ENCODE results near the gene INO80.

INO80 gene

DNA sequence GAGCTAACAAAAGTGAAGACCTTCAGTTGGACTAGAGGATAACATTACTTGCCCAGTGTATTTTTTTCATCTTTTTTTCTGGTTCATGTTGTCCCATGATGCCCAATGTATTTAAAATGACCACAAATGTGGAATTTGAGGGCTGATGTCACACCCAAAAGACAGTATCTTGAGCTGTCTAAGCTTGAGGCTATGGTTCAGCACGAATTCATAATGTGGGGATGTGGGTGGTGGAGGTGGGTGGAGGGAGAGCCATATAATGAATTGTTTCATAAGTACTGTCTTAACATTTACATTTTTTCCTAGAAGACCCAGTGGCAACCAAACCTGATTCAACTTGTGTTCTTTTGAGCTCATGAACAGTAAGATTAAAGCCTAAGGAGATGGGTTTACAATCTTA lies 125.3 kb downstream of the INO80 start:
- Mint-ChIP-seq H3K36me3 (ENCODE audit: low read depth) (peaks cover 44% of the 10 kb centered on the region), H3K27ac (no peak overlapping the region), H3K9me3 (no peaks in the 10 kb centered on the region), H3K27me3 (ENCODE audit: low read depth) (no peaks in the 10 kb centered on the region), H3K4me3 (no peak overlapping the region), H3K4me1 (ENCODE audit: low read depth) (peaks cover 10% of the 10 kb centered on the region)
- peak; percentile 14 for DNase-seq (ENCODE audit: low spot score)

DNA sequence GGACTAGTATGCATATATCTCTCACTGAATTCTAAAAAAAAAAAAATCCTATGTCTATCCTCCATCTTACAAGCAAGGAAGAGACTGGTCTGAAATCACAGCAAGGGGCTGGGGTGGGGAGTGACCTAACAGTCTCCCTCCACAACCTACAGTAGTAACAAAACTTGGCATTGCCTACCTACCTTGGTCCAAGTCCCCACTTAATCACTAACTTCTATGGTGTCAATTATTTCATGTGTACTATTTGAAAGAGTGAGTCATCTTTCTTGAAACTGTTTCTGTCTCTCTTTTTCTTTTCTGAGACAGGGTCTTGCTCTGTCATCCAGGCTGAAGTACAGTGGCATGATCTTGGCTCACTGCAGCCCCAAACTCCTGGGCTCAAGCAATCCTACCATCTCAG lies 126.0 kb downstream of the INO80 start:
- H3K27ac Mint-ChIP-seq = no peak overlapping the region
- H3K27me3 Mint-ChIP-seq (ENCODE audit: low read depth) = no peaks in the 10 kb centered on the region
- no peaks in the 10 kb centered on the region for H3K9me3 Mint-ChIP-seq
- peaks cover 6% of the 10 kb centered on the region for H3K4me1 Mint-ChIP-seq (ENCODE audit: low read depth)
- H3K36me3 Mint-ChIP-seq (ENCODE audit: low read depth) = peaks cover 43% of the 10 kb centered on the region
- DNase-seq (ENCODE audit: low spot score) = no peak
- no peak overlapping the region for H3K4me3 Mint-ChIP-seq

DNA sequence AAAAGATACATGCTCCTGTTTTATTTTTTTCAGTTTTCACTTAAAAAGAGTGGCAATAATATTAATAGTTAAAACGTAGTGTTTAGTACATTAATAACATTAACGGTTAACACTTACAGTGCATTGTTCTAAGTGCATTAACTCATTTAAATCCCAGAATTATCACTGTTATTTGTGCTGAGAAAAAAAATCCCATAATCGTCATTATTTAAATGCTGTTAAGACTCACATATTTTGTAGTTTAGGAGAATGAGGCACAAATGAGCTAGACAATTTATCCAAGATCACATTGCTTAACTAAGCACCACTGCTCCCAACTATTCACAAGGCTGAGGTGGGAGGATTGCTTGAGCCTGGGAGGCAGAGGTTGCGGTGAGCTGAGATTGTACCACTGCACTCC lies 127.9 kb downstream of the INO80 start:
- Mint-ChIP-seq H3K36me3 (ENCODE audit: low read depth) (peaks cover 53% of the 10 kb centered on the region), H3K9me3 (no peaks in the 10 kb centered on the region), H3K27me3 (ENCODE audit: low read depth) (no peaks in the 10 kb centered on the region), H3K27ac (no peak overlapping the region), H3K4me3 (no peak overlapping the region), H3K4me1 (ENCODE audit: low read depth) (peaks cover 6% of the 10 kb centered on the region)
- no peak for DNase-seq (ENCODE audit: low spot score)

DNA sequence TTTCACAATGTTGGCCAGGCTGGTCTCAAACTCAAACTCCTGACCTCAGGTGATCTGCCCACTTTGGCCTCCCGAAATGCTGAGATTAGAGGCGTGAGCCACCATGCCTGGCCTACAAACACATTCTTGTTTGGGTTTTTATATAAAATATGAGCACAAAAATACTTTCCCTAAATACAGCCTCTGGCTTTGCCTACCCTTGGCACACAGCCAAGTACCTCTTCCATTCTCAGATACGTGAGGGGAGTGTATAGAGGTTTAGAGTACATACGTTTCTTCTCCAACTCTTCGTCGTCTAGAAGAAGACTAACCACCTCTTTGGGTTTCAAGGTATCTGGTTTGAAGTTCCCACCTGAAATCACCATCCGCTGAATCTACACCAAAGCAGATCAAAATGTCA lies 129.3 kb downstream of the INO80 start:
- no peak for DNase-seq (ENCODE audit: low spot score)
- Mint-ChIP-seq H3K9me3 (no peaks in the 10 kb centered on the region), H3K36me3 (ENCODE audit: low read depth) (peaks cover 57% of the 10 kb centered on the region), H3K4me1 (ENCODE audit: low read depth) (peaks cover 6% of the 10 kb centered on the region), H3K4me3 (no peak overlapping the region), H3K27me3 (ENCODE audit: low read depth) (no peaks in the 10 kb centered on the region), H3K27ac (no peak overlapping the region)

DNA sequence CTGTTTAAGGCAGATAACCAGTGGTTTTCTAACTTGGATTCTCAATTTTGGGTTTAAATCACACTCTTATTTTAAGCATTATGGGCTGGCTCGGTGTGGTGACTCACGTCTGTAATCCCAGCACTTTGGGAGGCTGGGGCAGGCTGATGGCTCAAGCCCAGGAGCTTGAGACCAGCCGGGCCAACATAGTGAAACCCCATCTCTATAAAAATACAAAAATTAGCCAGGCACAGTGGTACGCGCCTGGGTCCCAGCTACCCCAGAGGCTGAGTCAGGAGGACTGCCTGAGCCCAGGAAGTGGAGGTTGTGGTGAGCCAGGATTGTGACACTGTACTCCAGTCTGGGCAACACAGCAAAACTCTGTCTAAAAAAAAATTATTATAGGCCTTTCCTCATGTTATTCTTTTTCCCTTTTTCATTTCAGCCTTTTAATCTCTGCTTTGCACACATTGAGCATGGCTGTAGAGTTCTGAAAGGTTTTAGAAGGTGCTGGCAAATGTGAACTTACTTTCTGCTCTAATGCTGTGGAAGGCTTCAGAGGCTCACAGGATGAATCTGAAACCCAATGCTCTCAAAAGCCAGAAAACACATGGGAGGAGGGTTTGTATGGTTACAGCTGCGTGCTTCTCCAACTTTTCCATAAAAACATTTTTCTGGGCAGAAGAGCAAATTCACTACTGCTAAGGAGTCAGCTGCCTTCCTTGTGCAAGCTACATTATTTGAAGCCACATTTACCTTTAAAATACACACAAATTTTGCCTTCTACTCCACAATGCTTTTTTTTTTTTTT lies 130.3 kb downstream of the INO80 start:
- H3K9me3 Mint-ChIP-seq = no peaks in the 10 kb centered on the region
- no peak overlapping the region for H3K4me3 Mint-ChIP-seq
- no peaks in the 10 kb centered on the region for H3K27me3 Mint-ChIP-seq (ENCODE audit: low read depth)
- peaks cover 57% of the 10 kb centered on the region for H3K36me3 Mint-ChIP-seq (ENCODE audit: low read depth)
- H3K27ac Mint-ChIP-seq = no peak overlapping the region
- H3K4me1 Mint-ChIP-seq (ENCODE audit: low read depth) = peaks cover 2% of the 10 kb centered on the region
- no peak for DNase-seq (ENCODE audit: low spot score)

DNA sequence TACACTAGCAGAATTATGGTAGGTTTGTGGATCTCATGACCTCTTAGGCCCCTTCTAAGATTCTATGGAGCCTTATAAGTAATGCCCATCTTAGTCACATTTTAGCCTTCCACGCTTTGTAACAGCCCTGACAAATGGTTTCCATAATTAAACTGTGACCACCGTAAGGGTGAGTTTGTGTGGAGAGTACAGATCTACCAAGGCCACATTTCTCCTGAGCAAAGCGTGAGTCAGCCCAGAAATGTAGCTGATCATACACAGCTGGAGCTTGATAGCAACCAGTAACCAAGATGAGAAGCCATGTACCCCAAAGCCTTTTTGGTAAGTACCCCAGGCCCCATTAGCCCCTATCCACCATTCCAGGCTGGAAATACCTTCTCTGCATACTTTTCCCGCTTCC lies 131.1 kb downstream of the INO80 start:
- peaks cover 64% of the 10 kb centered on the region for H3K36me3 Mint-ChIP-seq (ENCODE audit: low read depth)
- no peak for DNase-seq (ENCODE audit: low spot score)
- no peaks in the 10 kb centered on the region for H3K27me3 Mint-ChIP-seq (ENCODE audit: low read depth)
- H3K4me3 Mint-ChIP-seq = no peak overlapping the region
- no peaks in the 10 kb centered on the region for H3K4me1 Mint-ChIP-seq (ENCODE audit: low read depth)
- no peak overlapping the region for H3K27ac Mint-ChIP-seq
- no peaks in the 10 kb centered on the region for H3K9me3 Mint-ChIP-seq

DNA sequence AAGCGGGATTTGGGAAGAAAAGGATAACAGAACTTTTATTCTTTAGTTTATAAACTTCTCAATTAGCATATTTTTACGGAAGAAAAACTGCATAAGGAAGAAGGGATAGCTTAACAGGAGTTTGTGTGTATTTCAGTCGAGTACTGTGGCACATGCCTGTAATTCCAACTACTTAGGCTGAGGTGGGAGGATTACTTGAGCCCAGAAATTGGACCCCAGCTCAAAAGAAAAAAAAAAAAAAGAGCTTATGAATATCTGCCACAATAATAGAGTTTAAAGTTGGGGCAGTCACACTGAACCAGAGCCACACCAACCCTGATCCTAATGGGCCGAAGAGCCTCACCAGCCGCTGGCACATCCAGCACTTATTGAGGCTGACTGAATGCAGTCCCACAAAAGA lies 131.7 kb downstream of the INO80 start:
- Mint-ChIP-seq H3K27me3 (ENCODE audit: low read depth) (no peaks in the 10 kb centered on the region), H3K36me3 (ENCODE audit: low read depth) (peaks cover 62% of the 10 kb centered on the region), H3K27ac (no peak overlapping the region), H3K9me3 (no peaks in the 10 kb centered on the region), H3K4me1 (ENCODE audit: low read depth) (no peaks in the 10 kb centered on the region), H3K4me3 (no peak overlapping the region)
- no peak for DNase-seq (ENCODE audit: low spot score)

DNA sequence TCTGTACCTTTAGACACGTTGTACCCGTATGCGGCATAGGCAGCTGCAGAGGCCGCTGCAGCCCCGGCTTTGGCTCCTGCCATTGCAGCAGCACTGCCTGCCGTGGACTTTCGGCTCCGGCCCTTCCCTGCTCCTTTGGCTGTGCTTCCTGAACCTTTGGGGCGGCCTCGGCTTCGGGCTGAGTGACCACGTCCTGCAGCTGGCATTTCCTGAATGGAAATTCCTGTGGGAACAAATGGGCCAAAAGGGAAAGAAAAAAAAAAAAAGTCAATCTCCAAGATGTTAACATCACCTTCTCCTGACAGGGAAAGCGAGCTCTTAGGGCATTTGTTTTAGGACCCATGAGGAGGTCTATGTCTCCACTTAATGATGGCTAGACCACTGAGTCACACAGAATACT lies 133.2 kb downstream of the INO80 start:
- Mint-ChIP-seq H3K27me3 (ENCODE audit: low read depth) (no peaks in the 10 kb centered on the region), H3K36me3 (ENCODE audit: low read depth) (peaks cover 62% of the 10 kb centered on the region), H3K4me3 (no peak overlapping the region), H3K27ac (no peak overlapping the region), H3K9me3 (no peaks in the 10 kb centered on the region), H3K4me1 (ENCODE audit: low read depth) (no peaks in the 10 kb centered on the region)
- DNase-seq (ENCODE audit: low spot score) = no peak

DNA sequence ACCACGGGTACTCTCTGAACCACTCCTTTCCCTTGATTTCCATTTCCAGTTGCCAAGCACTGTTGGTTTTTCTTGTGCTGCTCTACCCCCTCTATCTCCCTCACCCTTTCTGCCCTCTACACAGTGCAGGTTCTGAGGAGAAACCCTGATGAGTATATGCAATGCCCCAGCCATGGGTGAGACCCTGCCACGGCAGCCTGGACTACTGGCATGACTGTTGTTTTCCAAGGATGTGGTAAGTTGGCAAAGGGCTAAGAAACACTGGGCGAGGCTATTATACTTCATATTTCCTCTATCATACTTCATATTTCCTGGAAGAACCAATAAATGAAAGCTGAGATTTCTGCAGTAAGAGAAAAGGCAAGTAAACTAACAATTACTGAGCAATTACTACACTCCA lies 134.9 kb downstream of the INO80 start:
- DNase-seq (ENCODE audit: low spot score) = no peak
- H3K4me3 Mint-ChIP-seq = no peak overlapping the region
- no peaks in the 10 kb centered on the region for H3K9me3 Mint-ChIP-seq
- H3K36me3 Mint-ChIP-seq (ENCODE audit: low read depth) = peaks cover 53% of the 10 kb centered on the region
- no peaks in the 10 kb centered on the region for H3K27me3 Mint-ChIP-seq (ENCODE audit: low read depth)
- no peaks in the 10 kb centered on the region for H3K4me1 Mint-ChIP-seq (ENCODE audit: low read depth)
- H3K27ac Mint-ChIP-seq = no peak overlapping the region

DNA sequence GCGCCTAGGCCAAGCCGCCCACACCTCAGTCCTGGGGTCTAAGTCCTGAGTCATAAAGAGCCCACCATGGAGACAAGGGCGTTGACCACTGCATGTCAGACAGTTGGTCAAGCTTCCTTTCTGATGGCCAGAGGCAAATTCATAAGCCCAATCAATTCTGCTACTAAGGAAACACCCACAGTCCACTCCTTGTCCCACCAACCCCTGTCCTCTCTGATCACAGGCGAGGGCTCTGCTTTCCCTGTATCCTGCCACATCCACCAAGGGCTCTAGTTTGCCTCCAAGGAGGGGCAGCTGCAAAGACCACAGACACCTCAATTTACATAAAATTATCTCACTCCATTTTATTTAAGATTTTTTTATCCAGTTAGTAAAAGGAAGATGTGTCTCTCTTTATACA lies 137.5 kb downstream of the INO80 start:
- no peak for DNase-seq (ENCODE audit: low spot score)
- H3K27me3 Mint-ChIP-seq (ENCODE audit: low read depth) = no peaks in the 10 kb centered on the region
- no peaks in the 10 kb centered on the region for H3K9me3 Mint-ChIP-seq
- H3K4me1 Mint-ChIP-seq (ENCODE audit: low read depth) = no peaks in the 10 kb centered on the region
- H3K36me3 Mint-ChIP-seq (ENCODE audit: low read depth) = peaks cover 38% of the 10 kb centered on the region
- H3K4me3 Mint-ChIP-seq = no peak overlapping the region
- H3K27ac Mint-ChIP-seq = no peak overlapping the region

DNA sequence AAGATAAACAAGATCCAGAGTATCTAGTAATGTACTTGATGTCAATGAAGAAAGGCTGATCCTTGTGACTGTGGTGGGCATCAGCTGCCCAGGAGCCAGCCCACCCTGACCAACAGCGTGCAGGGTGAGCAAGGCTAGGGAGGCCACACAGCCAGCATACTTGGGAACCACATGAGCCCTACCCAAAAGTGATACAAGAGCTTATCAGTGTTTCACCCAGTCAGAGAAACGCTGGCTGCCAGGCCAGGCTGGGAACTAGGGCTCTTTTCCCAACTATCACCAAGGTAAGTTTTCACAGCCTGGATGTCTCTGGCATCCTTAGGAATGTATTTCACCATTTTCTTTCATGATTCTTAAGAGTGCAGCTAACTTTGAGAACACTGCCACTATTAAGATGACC lies 137.9 kb downstream of the INO80 start:
- no peak overlapping the region for H3K27ac Mint-ChIP-seq
- no peaks in the 10 kb centered on the region for H3K9me3 Mint-ChIP-seq
- no peak for DNase-seq (ENCODE audit: low spot score)
- H3K4me1 Mint-ChIP-seq (ENCODE audit: low read depth) = no peaks in the 10 kb centered on the region
- H3K4me3 Mint-ChIP-seq = no peak overlapping the region
- H3K27me3 Mint-ChIP-seq (ENCODE audit: low read depth) = no peaks in the 10 kb centered on the region
- peaks cover 35% of the 10 kb centered on the region for H3K36me3 Mint-ChIP-seq (ENCODE audit: low read depth)

DNA sequence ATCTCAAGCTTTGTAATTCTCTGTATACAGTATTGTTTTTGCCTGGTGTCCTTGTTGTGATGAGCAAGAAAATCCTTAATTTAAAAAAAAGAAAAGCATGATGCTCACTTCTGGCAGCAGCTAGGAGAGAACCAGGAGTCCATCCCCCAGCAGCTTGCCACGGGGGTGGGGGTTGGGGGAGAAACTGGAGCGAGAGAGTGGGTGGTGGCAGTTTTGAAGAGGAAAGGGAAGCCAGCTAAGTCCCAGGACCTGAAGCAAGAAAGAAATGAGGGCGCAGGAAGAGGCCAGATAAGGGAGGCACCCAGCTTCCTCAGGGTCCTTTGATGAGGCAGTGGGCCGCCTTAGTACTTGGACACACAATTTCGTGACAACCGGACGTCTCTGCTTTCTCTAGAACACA lies 139.3 kb downstream of the INO80 start:
- Mint-ChIP-seq H3K27ac (no peak overlapping the region), H3K4me1 (ENCODE audit: low read depth) (no peaks in the 10 kb centered on the region), H3K9me3 (no peaks in the 10 kb centered on the region), H3K36me3 (ENCODE audit: low read depth) (peaks cover 26% of the 10 kb centered on the region), H3K4me3 (no peak overlapping the region), H3K27me3 (ENCODE audit: low read depth) (no peaks in the 10 kb centered on the region)
- no peak for DNase-seq (ENCODE audit: low spot score)

DNA sequence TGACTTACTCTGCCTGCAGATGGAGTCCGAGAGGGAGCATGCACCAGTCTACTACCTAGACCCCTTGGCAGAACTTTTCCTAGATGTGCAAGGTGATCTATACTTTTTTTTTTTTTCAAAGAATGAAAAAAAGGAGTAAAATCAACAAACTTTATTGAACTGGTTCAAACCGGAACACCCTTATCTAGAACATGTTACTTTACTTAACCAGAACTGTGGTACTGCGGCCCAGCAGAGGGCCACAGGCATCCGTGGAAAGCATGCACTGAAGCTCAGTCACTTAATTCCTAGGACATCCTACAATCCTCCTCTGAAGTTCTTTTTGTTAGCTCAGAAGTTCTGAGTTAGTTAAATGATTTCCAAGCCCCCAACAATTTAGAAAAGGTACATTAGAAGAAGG lies 141.2 kb downstream of the INO80 start:
- peaks cover 10% of the 10 kb centered on the region for H3K36me3 Mint-ChIP-seq (ENCODE audit: low read depth)
- no peak overlapping the region for H3K4me3 Mint-ChIP-seq
- no peaks in the 10 kb centered on the region for H3K27me3 Mint-ChIP-seq (ENCODE audit: low read depth)
- no peak overlapping the region for H3K27ac Mint-ChIP-seq
- H3K4me1 Mint-ChIP-seq (ENCODE audit: low read depth) = no peaks in the 10 kb centered on the region
- DNase-seq (ENCODE audit: low spot score) = no peak
- H3K9me3 Mint-ChIP-seq = no peaks in the 10 kb centered on the region

DNA sequence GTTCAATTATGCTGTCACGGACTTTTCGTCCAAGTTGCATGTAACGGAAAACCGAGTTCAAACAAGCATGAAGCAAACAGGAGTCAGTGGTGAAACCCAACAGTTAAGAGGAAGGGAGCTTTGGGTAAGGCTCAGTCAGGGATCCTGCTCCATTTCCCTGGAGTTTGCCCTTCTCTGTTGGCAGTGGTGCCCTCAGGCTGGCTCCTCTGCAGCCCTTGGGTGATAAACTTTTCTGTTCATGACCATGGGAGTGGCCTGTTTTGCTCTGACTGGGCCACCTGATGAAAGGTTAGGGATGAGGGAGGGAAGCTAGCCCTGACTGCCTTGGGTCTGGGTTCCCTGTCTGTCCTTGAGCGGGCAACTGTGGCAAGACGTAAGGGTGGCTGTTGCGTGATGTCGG lies 146.7 kb downstream of the INO80 start:
- no peaks in the 10 kb centered on the region for H3K4me1 Mint-ChIP-seq (ENCODE audit: low read depth)
- H3K4me3 Mint-ChIP-seq = no peak overlapping the region
- H3K27ac Mint-ChIP-seq = no peak overlapping the region
- H3K36me3 Mint-ChIP-seq (ENCODE audit: low read depth) = no peaks in the 10 kb centered on the region
- DNase-seq (ENCODE audit: low spot score) = no peak
- H3K27me3 Mint-ChIP-seq (ENCODE audit: low read depth) = no peaks in the 10 kb centered on the region
- no peaks in the 10 kb centered on the region for H3K9me3 Mint-ChIP-seq

Data from T-helper 2 cell treated with Interferon-gamma antibody and Interleukin-4, amounts not matched to agents 5 μg/mL and 100 μg/mL, for 36 hours (primary cell).